SU-DHL-6 (cell line): Measurements from ENCODE around the gene VANGL2.

ENCODE experiments used
- EZH2phosphoT487 ChIP-seq: fragments of 200-600 bp; sonication (generic), shearing (Covaris generic); conservative IDR thresholded peaks from 2 replicates; pipeline ENCODE4 v1.6.1; 2018; ENCODE audit warnings: mild to moderate bottlenecking, antibody characterized with exemption, low read length, moderate library complexity, mixed read lengths
- TF ChIP-seq, protein P1 (sequence below): fragments of 200-600 bp; sonication (generic); IDR thresholded peaks from one replicate; pipeline ENCODE4 v1.5.1; 2017; ENCODE audit warnings: antibody characterized with exemption, mild to moderate bottlenecking, low read length, moderate library complexity; ENCODE audit not compliant: insufficient read depth, poor library complexity, severe bottlenecking

- TF ChIP-seq, protein P1, sequence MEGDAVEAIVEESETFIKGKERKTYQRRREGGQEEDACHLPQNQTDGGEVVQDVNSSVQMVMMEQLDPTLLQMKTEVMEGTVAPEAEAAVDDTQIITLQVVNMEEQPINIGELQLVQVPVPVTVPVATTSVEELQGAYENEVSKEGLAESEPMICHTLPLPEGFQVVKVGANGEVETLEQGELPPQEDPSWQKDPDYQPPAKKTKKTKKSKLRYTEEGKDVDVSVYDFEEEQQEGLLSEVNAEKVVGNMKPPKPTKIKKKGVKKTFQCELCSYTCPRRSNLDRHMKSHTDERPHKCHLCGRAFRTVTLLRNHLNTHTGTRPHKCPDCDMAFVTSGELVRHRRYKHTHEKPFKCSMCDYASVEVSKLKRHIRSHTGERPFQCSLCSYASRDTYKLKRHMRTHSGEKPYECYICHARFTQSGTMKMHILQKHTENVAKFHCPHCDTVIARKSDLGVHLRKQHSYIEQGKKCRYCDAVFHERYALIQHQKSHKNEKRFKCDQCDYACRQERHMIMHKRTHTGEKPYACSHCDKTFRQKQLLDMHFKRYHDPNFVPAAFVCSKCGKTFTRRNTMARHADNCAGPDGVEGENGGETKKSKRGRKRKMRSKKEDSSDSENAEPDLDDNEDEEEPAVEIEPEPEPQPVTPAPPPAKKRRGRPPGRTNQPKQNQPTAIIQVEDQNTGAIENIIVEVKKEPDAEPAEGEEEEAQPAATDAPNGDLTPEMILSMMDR, result no peak
- no peak for TF ChIP-seq EZH2phosphoT487
Observed at GRCh38 chr1:160419150-160419837, 18.9 kb downstream of the VANGL2 start.
